HEK293 (cell line): ENCODE data around the gene DXO.
"Not testable (repeated sequence)": the region's sequence is repeated elsewhere in the genome, so short reads cannot be mapped to it uniquely, and the experiment has no call there.

Experiments
- CTCF ChIA-PET: fragments of 350-600 bp; formaldehyde crosslinking; extraction: SDS; loops from one replicate; lab custom pipeline; 2021; ENCODE audit warnings: antibody characterized with exemption; lab: Yijun Ruan, JAX
- POLR2A ChIA-PET: fragments of 300-600 bp; formaldehyde crosslinking; extraction: SDS; loops from one replicate; lab custom pipeline; 2020; ENCODE audit warnings: antibody characterized with exemption, inconsistent platforms; lab: Yijun Ruan, JAX
- H3K27ac ChIP-seq: fragments of 200-500 bp; sonication (Bioruptor generic); 2 replicates; pipeline ENCODE4 v1.5.1; 2014; ENCODE audit warnings: low read depth, low read length, control low read depth, inconsistent platforms; ENCODE audit errors: extremely low read depth
- H3K36me3 ChIP-seq, 2 experiments: fragments of 200-500 bp in 1 of 2; sonication (Bioruptor generic) in 1 of 2; 1 replicate in 1 of 2; 2 replicates in 1 of 2; pipeline ENCODE4 v1.5.1; 2014 to 2017; ENCODE audit warnings: inconsistent platforms in 2 of 2, low read length in 2 of 2; ENCODE audit not compliant: control insufficient read depth in 2 of 2, insufficient read depth in 1 of 2
- H3K4me1 ChIP-seq: fragments of 200-500 bp; sonication (Bioruptor generic); 2 replicates; pipeline ENCODE4 v1.5.1; 2014; ENCODE audit warnings: mild to moderate bottlenecking, low read length, inconsistent platforms; ENCODE audit not compliant: control insufficient read depth, insufficient read depth
- H3K4me3 ChIP-seq: 2 replicates; pipeline ENCODE4 v1.5.1; 2011; ENCODE audit warnings: low read depth, mild to moderate bottlenecking, control low read depth, low read length, moderate library complexity
- H3K9me3 ChIP-seq: fragments of 200-500 bp; sonication (Bioruptor generic); 2 replicates; pipeline ENCODE4 v1.5.1; 2014; ENCODE audit warnings: low read depth, low read length, inconsistent platforms; ENCODE audit not compliant: control insufficient read depth, insufficient read depth
- ZFP69B ChIP-seq: fragments of 450-650 bp; formaldehyde crosslinking; IDR thresholded peaks from 2 replicates; pipeline ENCODE4 v1.5.1; 2016; ENCODE audit warnings: missing biosample characterization, missing genetic modification characterization
- ZNF175 ChIP-seq: fragments of 450-650 bp; formaldehyde crosslinking; IDR thresholded peaks from 2 replicates; pipeline ENCODE4 v1.5.1; 2016; ENCODE audit warnings: missing biosample characterization, missing genetic modification characterization
- ZNF223 ChIP-seq: fragments of 450-650 bp; formaldehyde crosslinking; IDR thresholded peaks from 2 replicates; pipeline ENCODE4 v1.5.1; 2016; ENCODE audit warnings: missing biosample characterization, missing genetic modification characterization
- ZNF335 ChIP-seq: fragments of 450-650 bp; formaldehyde crosslinking; conservative IDR thresholded peaks from 2 replicates; pipeline ENCODE4 v1.5.1; 2016; ENCODE audit warnings: missing biosample characterization, missing genetic modification characterization
- ZNF37A ChIP-seq: fragments of 450-650 bp; IDR thresholded peaks from 2 replicates; pipeline ENCODE4 v1.5.1; 2018; ENCODE audit warnings: missing biosample characterization, missing genetic modification characterization
- ZNF391 ChIP-seq: fragments of 450-650 bp; formaldehyde crosslinking; IDR thresholded peaks from 2 replicates; pipeline ENCODE4 v1.5.1; 2016; ENCODE audit warnings: low read depth, missing biosample characterization, missing genetic modification characterization, borderline replicate concordance
- ZNF423 ChIP-seq: fragments of 450-650 bp; formaldehyde crosslinking; IDR thresholded peaks from 2 replicates; pipeline ENCODE4 v1.5.1; 2016; ENCODE audit warnings: missing biosample characterization, missing genetic modification characterization
- ZNF426 ChIP-seq: fragments of 450-650 bp; formaldehyde crosslinking; IDR thresholded peaks from 2 replicates; pipeline ENCODE4 v1.5.1; 2017; ENCODE audit warnings: missing biosample characterization, missing genetic modification characterization, mild to moderate bottlenecking, inconsistent platforms, moderate library complexity
- ZNF548 ChIP-seq: fragments of 450-650 bp; formaldehyde crosslinking; IDR thresholded peaks from 2 replicates; pipeline ENCODE4 v1.5.1; 2016; ENCODE audit warnings: missing biosample characterization, missing genetic modification characterization
- ZNF629 ChIP-seq: fragments of 450-650 bp; formaldehyde crosslinking; IDR thresholded peaks from 2 replicates; pipeline ENCODE4 v1.5.1; 2017; ENCODE audit warnings: missing biosample characterization, missing genetic modification characterization
- ZNF747 ChIP-seq: fragments of 450-650 bp; formaldehyde crosslinking; IDR thresholded peaks from 2 replicates; pipeline ENCODE4 v1.5.1; 2016; ENCODE audit warnings: missing biosample characterization, missing genetic modification characterization
- TF ChIP-seq, protein P1 (sequence below): fragments of 450-650 bp; IDR thresholded peaks from 2 replicates; pipeline ENCODE4 v1.5.1; 2018; ENCODE audit warnings: missing biosample characterization, missing genetic modification characterization
- TF ChIP-seq, protein P2 (sequence below): fragments of 450-650 bp; formaldehyde crosslinking; IDR thresholded peaks from 2 replicates; pipeline ENCODE4 v1.5.1; 2016; ENCODE audit warnings: missing biosample characterization, missing genetic modification characterization
- TF ChIP-seq, protein P3 (sequence below): fragments of 450-650 bp; formaldehyde crosslinking; IDR thresholded peaks from 2 replicates; pipeline ENCODE4 v1.5.1; 2016; ENCODE audit warnings: missing biosample characterization, missing genetic modification characterization

DXO gene

DNA sequence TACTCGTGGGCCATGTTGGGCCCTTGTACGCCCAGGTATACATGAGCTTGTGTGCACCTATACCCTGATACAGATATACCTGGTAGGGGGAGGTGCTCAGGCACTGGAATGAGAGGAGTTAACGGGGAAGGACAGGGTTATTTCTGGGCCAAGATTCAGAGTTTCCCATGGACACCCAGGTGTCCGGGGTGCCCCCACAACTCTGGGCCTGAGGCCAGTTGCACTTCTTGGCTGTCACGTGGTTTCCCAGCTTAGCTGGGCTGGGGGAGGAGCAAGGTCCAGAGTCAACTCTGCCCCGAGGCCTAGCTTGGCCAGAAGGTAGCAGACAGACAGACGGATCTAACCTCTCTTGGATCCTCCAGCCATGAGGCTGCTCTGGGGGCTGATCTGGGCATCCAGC lies 9.8 kb upstream of the DXO start, which contains the start of gene C4A:
Gene C4A, plus strand, starts transcription at position 314 of the 400 bp plus-strand sequence. Its CDS starts 51 bp downstream, at position 365.
- POLR2A ChIA-PET, H3K4me3 ChIP-seq, H3K9me3 ChIP-seq, H3K4me1 ChIP-seq, H3K27ac ChIP-seq, CTCF ChIA-PET: not testable (repeated sequence)
- H3K36me3 ChIP-seq: peaks cover 0 to 16% of the 10 kb centered on the region in 2 experiments; a peak in 1 of 3 replicates

DNA sequence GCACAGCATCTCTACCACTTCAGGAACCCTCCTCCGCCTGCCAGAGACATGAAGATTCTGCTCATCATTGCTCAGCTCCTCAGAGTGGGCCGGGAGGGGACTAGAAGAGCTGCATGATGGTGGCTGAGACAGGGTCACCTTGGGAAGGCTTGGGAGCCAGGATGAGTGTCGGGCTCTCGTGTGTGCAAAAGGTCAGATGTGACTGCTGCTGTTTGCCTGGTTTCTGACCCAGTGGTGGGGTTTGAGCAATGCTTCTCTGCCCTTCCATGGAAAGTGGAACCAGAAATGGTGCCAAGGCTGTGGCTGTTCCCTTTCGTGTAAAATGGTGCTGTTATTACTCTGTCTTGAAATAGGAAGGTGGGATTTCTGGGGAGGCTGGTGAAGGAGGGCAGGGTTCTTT lies 9.1 kb upstream of the DXO start:
- H3K27ac ChIP-seq, CTCF ChIA-PET, H3K4me1 ChIP-seq, H3K9me3 ChIP-seq, H3K4me3 ChIP-seq: not testable (repeated sequence)
- H3K36me3 ChIP-seq: peaks cover 0 to 16% of the 10 kb centered on the region in 2 experiments; a peak in 1 of 3 replicates
- POLR2A ChIA-PET: interaction anchor here (1.4 kb wide), 1 partner anchor 9 kb away, joined by 5 read pairs; the partner anchor contains the start of gene DXO

DNA sequence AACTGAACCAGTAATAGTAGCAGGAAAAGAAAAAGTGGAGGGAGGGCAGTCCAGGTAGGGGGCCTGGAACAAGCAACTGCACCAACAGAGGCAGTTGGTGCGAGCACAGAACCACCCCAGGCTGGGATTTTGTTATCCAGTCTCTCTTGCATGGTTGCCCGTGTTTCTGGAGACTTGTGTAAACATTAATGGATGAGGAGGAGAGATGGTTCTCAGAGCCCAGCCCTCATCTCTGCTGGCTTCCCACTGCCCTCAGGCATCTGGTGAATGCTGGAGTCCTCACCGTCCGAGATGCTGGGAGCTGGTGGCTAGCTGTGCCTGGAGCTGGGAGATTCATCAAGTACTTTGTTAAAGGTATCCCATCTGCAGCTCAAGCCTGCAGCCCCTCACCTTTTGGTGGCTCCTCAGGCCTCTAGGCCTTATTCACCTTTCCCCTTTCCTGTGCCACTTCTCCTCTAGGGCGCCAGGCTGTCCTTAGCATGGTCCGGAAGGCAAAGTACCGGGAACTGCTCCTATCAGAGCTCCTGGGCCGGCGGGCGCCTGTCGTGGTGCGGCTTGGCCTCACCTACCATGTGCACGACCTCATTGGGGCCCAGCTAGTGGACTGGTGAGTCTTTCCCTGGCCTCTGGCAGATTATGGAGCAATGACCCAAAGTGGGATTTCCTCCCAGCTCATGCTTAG lies 8.4 kb upstream of the DXO start:
- H3K27ac ChIP-seq, H3K4me3 ChIP-seq, H3K4me1 ChIP-seq, H3K9me3 ChIP-seq: not testable (repeated sequence)
- ChIA-PET POLR2A (interaction anchor here (1.1 to 1.7 kb wide), 3 partner anchors 9 to 165 kb away, joined by 3 to 5 read pairs (median 4); partner anchors contain the start of genes DXO, HSPA1A, HSPA1B and HSPA1L), CTCF (interaction anchor here (0.6 to 0.8 kb wide), 2 partner anchors 28 to 1093 kb away, joined by 3 read pairs; no protein-coding TSS in a partner anchor)
- peaks cover 0 to 16% of the 10 kb centered on the region in 2 experiments; a peak in 1 of 3 replicates for H3K36me3 ChIP-seq

DNA sequence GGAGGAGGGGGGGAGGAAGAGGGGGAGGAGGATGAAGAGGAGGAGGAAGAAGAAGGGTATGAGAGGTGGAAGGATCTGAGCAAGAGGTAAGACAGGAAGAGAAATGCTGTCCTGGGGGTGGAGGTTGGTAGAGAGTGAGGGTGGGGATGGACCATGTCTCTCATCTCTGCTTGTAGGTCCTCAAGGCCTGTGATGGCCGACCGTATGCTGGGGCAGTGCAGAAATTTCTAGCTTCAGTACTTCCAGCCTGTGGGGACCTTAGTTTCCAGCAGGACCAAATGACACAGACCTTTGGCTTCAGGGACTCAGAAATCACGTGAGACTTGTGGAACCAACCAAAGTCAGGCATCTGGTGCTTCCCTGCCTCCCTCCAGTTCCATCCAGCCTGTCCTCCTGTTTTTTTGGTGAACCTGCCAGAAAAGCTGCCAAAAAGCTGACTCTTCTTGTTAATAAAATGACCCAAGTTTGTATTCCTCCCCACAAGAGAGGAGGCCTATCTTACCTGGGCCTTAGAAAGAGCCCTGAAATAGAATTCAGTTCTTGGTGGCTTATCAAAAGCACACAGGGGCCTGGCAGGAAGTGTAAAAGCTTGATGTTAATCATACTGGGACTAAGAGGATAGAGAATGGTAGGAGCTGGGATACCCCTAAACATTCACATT lies 7.4 kb upstream of the DXO start:
- TF ChIP-seq ZNF335 (no peak), ZNF391 (tag by site-specific recombination) (no peak)
- TF ChIP-seq, protein P1, sequence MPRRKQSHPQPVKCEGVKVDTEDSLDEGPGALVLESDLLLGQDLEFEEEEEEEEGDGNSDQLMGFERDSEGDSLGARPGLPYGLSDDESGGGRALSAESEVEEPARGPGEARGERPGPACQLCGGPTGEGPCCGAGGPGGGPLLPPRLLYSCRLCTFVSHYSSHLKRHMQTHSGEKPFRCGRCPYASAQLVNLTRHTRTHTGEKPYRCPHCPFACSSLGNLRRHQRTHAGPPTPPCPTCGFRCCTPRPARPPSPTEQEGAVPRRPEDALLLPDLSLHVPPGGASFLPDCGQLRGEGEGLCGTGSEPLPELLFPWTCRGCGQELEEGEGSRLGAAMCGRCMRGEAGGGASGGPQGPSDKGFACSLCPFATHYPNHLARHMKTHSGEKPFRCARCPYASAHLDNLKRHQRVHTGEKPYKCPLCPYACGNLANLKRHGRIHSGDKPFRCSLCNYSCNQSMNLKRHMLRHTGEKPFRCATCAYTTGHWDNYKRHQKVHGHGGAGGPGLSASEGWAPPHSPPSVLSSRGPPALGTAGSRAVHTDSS: peak; percentile 59
- Histone ChIP-seq H3K27ac (no peak overlapping the region), H3K4me1 (no peaks in the 10 kb centered on the region), H3K4me3 (no peak overlapping the region), H3K36me3 (peaks cover 0 to 19% of the 10 kb centered on the region in 2 experiments; a peak in 2 of 3 replicates), H3K9me3 (no peaks in the 10 kb centered on the region)
- ChIA-PET CTCF (interaction anchor here (0.6 to 0.8 kb wide), 2 partner anchors 27 to 1092 kb away, joined by 3 read pairs; no protein-coding TSS in a partner anchor), POLR2A (interaction anchor here (1.1 to 1.7 kb wide), 3 partner anchors 8 to 164 kb away, joined by 3 to 5 read pairs (median 4); partner anchors contain the start of genes DXO, HSPA1A, HSPA1B and HSPA1L)

DNA sequence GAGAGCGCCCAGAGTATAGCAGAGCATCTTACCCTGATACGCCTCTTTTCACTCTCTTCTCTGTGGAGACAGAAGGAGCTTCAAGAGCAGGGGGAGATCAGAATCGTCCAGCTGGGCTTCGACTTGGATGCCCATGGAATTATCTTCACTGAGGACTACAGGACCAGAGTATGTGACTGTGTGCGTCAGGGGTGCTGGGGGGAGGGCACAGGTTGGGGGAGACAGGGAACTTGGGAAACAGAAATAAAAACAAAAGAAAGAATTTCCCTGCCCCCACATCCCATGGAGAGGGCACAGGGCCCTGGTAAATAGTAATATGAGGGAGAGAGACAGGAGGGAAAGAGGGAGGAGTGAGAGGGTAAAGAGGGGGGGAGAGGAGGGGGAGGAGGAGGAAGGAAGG lies 6.9 kb upstream of the DXO start:
- POLR2A ChIA-PET: no interaction called here
- CTCF ChIA-PET: no interaction called here
- Histone ChIP-seq H3K4me3 (no peak overlapping the region), H3K27ac (no peak overlapping the region), H3K9me3 (no peaks in the 10 kb centered on the region), H3K4me1 (no peaks in the 10 kb centered on the region), H3K36me3 (peaks cover 0 to 19% of the 10 kb centered on the region in 2 experiments; a peak in 2 of 3 replicates)
- TF ChIP-seq ZFP69B (tag by site-specific recombination) (no peak), ZNF747 (no peak), ZNF426 (no peak), ZNF175 (tag by site-specific recombination) (no peak), ZNF37A (tag by site-specific recombination) (no peak), ZNF629 (no peak), ZNF223 (no peak), ZNF423 (tag by site-specific recombination) (no peak), ZNF548 (tag by site-specific recombination) (no peak)
- TF ChIP-seq, protein P2, sequence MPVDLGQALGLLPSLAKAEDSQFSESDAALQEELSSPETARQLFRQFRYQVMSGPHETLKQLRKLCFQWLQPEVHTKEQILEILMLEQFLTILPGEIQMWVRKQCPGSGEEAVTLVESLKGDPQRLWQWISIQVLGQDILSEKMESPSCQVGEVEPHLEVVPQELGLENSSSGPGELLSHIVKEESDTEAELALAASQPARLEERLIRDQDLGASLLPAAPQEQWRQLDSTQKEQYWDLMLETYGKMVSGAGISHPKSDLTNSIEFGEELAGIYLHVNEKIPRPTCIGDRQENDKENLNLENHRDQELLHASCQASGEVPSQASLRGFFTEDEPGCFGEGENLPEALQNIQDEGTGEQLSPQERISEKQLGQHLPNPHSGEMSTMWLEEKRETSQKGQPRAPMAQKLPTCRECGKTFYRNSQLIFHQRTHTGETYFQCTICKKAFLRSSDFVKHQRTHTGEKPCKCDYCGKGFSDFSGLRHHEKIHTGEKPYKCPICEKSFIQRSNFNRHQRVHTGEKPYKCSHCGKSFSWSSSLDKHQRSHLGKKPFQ (tag by site-specific recombination): no peak
- TF ChIP-seq, protein P3, sequence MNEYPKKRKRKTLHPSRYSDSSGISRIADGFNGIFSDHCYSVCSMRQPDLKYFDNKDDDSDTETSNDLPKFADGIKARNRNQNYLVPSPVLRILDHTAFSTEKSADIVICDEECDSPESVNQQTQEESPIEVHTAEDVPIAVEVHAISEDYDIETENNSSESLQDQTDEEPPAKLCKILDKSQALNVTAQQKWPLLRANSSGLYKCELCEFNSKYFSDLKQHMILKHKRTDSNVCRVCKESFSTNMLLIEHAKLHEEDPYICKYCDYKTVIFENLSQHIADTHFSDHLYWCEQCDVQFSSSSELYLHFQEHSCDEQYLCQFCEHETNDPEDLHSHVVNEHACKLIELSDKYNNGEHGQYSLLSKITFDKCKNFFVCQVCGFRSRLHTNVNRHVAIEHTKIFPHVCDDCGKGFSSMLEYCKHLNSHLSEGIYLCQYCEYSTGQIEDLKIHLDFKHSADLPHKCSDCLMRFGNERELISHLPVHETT (tag by site-specific recombination): no peak
